ENCODE results near the gene ARID1B.

DNA sequence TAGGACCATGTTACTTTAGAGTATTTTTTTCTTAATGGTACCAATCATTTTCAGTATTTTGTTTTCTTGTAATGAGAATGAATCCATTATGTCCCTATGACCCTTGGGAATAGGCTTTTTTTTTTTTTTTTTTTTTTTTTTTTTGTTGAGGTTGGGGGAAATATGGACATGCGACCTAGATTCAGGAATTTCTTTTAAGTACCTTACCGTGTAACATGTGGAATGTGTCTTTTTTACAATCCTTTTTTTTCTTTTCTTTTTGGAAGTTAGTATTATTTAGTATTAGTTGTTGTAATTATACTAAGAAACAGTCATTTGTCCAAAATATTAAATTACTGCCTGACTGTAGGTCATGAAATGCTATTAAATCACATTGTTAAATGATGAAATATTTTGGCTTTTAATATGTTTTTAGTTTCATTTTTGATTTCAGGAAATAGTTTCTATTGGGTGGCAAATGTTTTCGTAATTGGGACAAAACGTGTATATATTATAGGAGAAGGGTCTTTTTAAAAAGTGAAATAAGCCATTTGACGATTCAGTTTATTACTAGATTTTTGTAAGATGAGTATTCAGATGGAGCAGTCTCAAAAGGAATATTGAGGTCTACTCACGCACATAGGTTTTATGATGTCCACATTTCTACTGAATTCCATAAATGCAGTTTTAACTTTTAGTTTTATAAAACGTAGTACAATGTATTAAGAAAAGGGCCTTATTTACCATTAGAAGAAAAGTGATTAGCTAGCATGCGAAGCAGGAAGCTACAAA is 4.9 kb downstream of the ARID1B start:
- no peak for TF ChIP-seq CTCF (IDR thresholded peaks at IDR 0.05; ENCODE audit: insufficient read depth, low read depth, low read length)
- no peak for TF ChIP-seq EZH2 (IDR thresholded peaks at IDR 0.05; ENCODE audit: insufficient read depth, low read length)

Measured in astrocyte (in vitro differentiated cells and primary cell).